DOHH2 (cell line): ENCODE measurements around the gene TYW3.
"Not testable (repeated sequence)": the region's sequence is repeated elsewhere in the genome, so short reads cannot be mapped to it uniquely, and the experiment has no call there.

Source experiments
- H3F3A ChIP-seq: fragments of 200-600 bp; sonication (generic), shearing (Covaris generic); 2 replicates; pipeline ENCODE4 v1.6.0; 2016; ENCODE audit warnings: antibody characterized with exemption, mild to moderate bottlenecking; ENCODE audit not compliant: control insufficient read depth, insufficient read depth
- H3K27ac ChIP-seq: fragments of 200-600 bp; sonication (generic); 2 replicates; pipeline ENCODE4 v1.5.1; 2014; ENCODE audit warnings: low read depth, mild to moderate bottlenecking, low read length, moderate library complexity
- H3K27me3 ChIP-seq: fragments of 200-600 bp; sonication (generic); 2 replicates; pipeline ENCODE4 v1.6.1; 2014; ENCODE audit warnings: mild to moderate bottlenecking, low read length, mixed read lengths; ENCODE audit not compliant: control insufficient read depth
- H3K36me3 ChIP-seq: fragments of 200-600 bp; sonication (generic); 2 replicates; pipeline ENCODE4 v1.6.1; 2014; ENCODE audit warnings: mild to moderate bottlenecking, low read length, moderate library complexity, mixed read lengths; ENCODE audit not compliant: control insufficient read depth
- H3K4me1 ChIP-seq: fragments of 200-600 bp; sonication (generic); 2 replicates; pipeline ENCODE4 v1.6.1; 2014; ENCODE audit warnings: mild to moderate bottlenecking, low read length, mixed read lengths; ENCODE audit not compliant: control insufficient read depth
- H3K4me2 ChIP-seq: fragments of 200-600 bp; sonication (generic); 2 replicates; pipeline ENCODE4 v1.6.0; 2014; ENCODE audit warnings: mild to moderate bottlenecking, low read length, moderate library complexity
- H3K4me3 ChIP-seq: fragments of 200-600 bp; sonication (generic); 2 replicates; pipeline ENCODE4 v1.5.1; 2014; ENCODE audit warnings: mild to moderate bottlenecking, low read length, mixed read lengths
- H3K79me2 ChIP-seq: fragments of 200-600 bp; sonication (generic); 2 replicates; pipeline ENCODE4 v1.6.1; 2014; ENCODE audit warnings: mild to moderate bottlenecking, low read length, mixed read lengths; ENCODE audit not compliant: control insufficient read depth
- H3K9me2 ChIP-seq: fragments of 200-600 bp; sonication (generic); replicated peaks from 2 replicates; pipeline ENCODE4 v1.6.1; 2014; ENCODE audit warnings: mild to moderate bottlenecking, low read length, mixed read lengths; ENCODE audit not compliant: control insufficient read depth
- H3K9me3 ChIP-seq: fragments of 200-600 bp; sonication (generic); 2 replicates; pipeline ENCODE4 v1.6.1; 2014; ENCODE audit warnings: antibody characterized with exemption, low read length, mixed read lengths; ENCODE audit not compliant: control insufficient read depth, insufficient read depth
- H4K20me1 ChIP-seq: fragments of 200-600 bp; sonication (generic); 2 replicates; pipeline ENCODE4 v1.6.0; 2014; ENCODE audit warnings: low read depth, mild to moderate bottlenecking, antibody characterized with exemption, low read length, moderate library complexity; ENCODE audit not compliant: control insufficient read depth, insufficient read depth
- EZH2phosphoT487 ChIP-seq: fragments of 200-600 bp; sonication (generic); IDR thresholded peaks from 2 replicates; pipeline ENCODE4 v1.6.1; 2017; ENCODE audit warnings: borderline replicate concordance, mild to moderate bottlenecking, antibody characterized with exemption, low read length, moderate library complexity, mixed read lengths
- TF ChIP-seq, protein P1 (sequence below): fragments of 200-600 bp; sonication (generic); IDR thresholded peaks from one replicate; pipeline ENCODE4 v1.5.1; 2014; ENCODE audit warnings: antibody characterized with exemption, mild to moderate bottlenecking, low read depth, low read length; ENCODE audit not compliant: poor library complexity, severe bottlenecking

TYW3 gene

DNA sequence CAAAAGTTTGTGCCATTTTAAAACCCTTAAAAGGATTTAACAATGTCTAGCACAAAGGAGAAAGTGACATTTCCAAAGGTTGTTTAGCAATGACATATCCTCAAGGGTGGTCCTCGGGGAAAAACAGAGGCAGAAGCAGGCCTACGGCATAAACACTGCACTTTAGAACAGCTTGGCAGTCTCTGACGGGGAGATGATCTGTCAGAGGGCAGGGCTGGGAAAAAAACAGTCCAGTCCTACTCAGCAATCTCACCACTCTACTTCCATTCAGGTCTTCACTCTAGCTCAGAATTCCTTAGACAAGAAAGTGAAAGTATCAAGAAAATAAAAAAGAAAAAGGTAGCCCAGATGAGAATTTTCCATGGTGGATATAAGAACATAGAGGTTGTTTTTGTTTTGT lies 4.2 kb upstream of the TYW3 start:
- TF ChIP-seq, protein P1, sequence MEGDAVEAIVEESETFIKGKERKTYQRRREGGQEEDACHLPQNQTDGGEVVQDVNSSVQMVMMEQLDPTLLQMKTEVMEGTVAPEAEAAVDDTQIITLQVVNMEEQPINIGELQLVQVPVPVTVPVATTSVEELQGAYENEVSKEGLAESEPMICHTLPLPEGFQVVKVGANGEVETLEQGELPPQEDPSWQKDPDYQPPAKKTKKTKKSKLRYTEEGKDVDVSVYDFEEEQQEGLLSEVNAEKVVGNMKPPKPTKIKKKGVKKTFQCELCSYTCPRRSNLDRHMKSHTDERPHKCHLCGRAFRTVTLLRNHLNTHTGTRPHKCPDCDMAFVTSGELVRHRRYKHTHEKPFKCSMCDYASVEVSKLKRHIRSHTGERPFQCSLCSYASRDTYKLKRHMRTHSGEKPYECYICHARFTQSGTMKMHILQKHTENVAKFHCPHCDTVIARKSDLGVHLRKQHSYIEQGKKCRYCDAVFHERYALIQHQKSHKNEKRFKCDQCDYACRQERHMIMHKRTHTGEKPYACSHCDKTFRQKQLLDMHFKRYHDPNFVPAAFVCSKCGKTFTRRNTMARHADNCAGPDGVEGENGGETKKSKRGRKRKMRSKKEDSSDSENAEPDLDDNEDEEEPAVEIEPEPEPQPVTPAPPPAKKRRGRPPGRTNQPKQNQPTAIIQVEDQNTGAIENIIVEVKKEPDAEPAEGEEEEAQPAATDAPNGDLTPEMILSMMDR: no peak
- TF ChIP-seq EZH2phosphoT487: no peak
- Histone ChIP-seq H3K27ac (no peak overlapping the region), H3F3A (peaks cover 6% of the 10 kb centered on the region; the same call in 1 of the 2 replicates), H3K4me3 (no peak overlapping the region), H3K36me3 (peaks cover 15% of the 10 kb centered on the region), H3K4me1 (peaks cover 10% of the 10 kb centered on the region), H3K9me2 (no peaks in the 10 kb centered on the region), H3K27me3 (no peaks in the 10 kb centered on the region), H3K79me2 (peaks cover 16% of the 10 kb centered on the region), H4K20me1 (no peaks in the 10 kb centered on the region), H3K4me2 (no peak overlapping the region), H3K9me3 (peaks cover 9% of the 10 kb centered on the region; the same call in 1 of the 2 replicates)

DNA sequence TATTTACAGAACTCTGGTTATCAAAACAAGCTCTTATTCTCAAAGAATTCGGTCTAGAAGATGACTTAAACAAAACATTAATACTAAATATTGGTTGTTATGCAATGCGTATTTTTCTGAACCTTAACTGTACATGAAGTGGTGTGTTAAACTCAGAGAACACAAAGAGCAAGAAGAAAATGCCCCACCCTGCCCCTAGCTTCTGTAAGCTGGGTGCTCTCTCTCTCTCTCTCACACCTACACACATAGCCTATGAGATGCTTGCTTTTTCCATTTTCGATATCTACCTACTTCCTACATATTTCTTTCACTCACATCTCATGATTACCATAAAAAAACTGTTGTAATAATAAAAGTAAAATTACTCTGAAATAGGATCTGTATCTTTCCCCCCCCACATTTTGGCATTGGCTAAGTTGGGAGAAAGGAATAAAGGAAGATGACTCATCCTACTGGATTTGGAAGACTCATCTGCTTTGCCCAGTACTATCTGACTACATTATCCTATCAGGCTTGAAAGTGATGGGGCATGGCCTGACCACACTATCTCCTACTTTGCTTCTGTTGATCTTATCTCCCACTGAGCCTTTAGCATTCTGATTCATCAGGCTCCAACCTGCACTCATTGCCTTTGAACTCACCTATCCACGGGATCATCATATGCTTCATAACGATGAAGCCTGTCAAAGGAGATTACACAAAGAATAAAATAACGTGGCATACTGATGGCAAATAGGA lies 3.0 kb upstream of the TYW3 start:
- H3K9me2 ChIP-seq: no peaks in the 10 kb centered on the region
- no peak overlapping the region for H3K4me3 ChIP-seq
- no peak for TF ChIP-seq EZH2phosphoT487
- TF ChIP-seq, protein P1: no peak
- H3K27ac ChIP-seq: no peak overlapping the region
- H3K79me2 ChIP-seq: peaks cover 28% of the 10 kb centered on the region
- no peaks in the 10 kb centered on the region for H4K20me1 ChIP-seq
- H3K4me2 ChIP-seq: no peak overlapping the region
- peaks cover 9% of the 10 kb centered on the region; the same call in 1 of the 2 replicates for H3K9me3 ChIP-seq
- H3K36me3 ChIP-seq: peaks cover 10% of the 10 kb centered on the region
- H3K27me3 ChIP-seq: no peaks in the 10 kb centered on the region
- peaks cover 6% of the 10 kb centered on the region; the same call in 1 of the 2 replicates for H3F3A ChIP-seq
- H3K4me1 ChIP-seq: peaks cover 20% of the 10 kb centered on the region

DNA sequence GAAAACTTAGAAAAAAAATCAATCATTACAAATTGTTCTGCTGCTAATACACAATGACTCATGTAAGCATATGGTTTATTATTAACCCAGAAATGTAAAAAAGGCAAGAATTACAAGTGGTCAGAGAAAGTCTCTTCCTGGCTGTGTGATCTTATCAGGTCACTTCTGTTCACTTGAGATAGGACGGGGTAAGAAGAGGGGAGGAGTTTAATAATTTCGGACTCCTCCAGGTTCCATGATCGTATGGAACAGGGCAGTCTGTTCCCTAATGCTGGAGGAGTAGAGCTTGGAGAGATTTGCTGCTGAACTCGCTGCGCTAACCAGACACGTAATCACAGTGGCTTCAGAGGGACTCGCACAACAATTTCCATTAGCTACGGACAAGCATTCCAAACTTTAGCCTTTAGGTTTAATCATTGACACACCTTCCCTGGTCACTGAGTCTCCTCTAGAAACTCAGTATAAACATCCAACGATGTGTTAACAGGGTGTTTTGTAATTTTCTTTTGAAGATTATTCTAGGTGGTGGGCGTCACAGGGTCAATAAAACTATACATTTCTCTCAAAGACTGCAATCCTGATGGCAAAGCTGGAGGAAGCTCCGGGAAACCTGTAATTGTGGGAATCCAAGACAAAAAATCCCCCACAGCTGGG lies 1.4 kb upstream of the TYW3 start:
- TF ChIP-seq EZH2phosphoT487: no peak
- TF ChIP-seq, protein P1: no peak
- Histone ChIP-seq H3K9me3 (no peaks in the 10 kb centered on the region), H3K27me3 (no peaks in the 10 kb centered on the region), H3F3A (peaks cover 6% of the 10 kb centered on the region; the same call in 1 of the 2 replicates), H3K4me1 (peaks cover 23% of the 10 kb centered on the region), H3K4me3 (peak overlapping the region; percentile 98), H3K9me2 (no peaks in the 10 kb centered on the region), H3K27ac (no peak overlapping the region), H4K20me1 (no peaks in the 10 kb centered on the region), H3K79me2 (peaks cover 39% of the 10 kb centered on the region), H3K4me2 (peak overlapping the region; percentile 91), H3K36me3 (peaks cover 23% of the 10 kb centered on the region)

DNA sequence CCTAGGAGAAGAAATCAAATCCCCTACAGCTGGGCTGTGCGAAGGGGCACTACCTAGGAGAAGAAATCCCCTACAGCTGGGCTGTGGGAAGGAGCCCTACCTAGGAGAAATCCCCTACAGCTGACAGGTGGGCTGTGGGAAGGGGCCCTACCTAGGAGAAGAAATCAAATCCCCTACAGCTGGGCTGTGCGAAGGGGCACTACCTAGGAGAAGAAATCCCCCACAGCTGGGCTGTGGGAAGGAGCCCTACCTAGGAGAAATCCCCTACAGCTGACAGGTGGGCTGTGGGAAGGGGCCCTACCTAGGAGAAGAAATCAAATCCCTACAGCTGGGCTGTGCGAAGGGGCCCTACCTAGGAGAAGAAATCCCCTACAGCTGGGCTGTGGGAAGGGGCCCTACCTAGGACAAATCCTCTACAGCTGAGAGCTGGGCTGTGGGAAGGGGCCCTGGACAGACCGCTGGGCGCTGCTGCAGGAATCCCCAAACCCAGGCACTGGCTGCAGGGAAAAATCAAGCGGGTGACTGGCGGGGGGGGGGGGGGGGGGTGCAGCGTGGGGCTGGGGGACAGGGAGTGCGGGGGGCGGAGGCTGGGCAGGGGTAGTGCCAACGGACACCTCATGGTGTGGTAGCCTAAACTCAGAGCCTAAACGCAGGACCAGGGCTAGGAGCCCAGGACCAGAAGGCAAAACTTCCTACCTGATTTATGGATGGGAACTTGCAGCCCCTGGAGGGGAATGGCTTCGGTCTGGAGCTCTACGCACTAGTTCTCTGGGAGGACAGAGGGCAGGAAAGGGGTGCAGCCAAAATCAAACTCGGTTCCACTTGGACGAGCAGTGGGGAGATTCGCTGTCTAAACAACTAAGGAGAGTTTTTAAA lies 643 bp upstream of the TYW3 start:
- not testable (repeated sequence) for H3K27me3 ChIP-seq, H4K20me1 ChIP-seq, H3F3A ChIP-seq, H3K9me2 ChIP-seq, H3K9me3 ChIP-seq
- Histone ChIP-seq H3K4me3 (peak overlapping the region; percentile 98), H3K4me2 (peak overlapping the region; percentile 91), H3K4me1 (peaks cover 23% of the 10 kb centered on the region), H3K79me2 (peaks cover 42% of the 10 kb centered on the region), H3K27ac (peak overlapping the region; percentile 85), H3K36me3 (peaks cover 31% of the 10 kb centered on the region)
